CD4-positive, alpha-beta T cell treated with Interleukin-2 at 100 ng/mL for 4 hours (primary cell): Measurements from ENCODE around the gene ADGRL3.
"Not testable (repeated sequence)": the region's sequence is repeated elsewhere in the genome, so short reads cannot be mapped to it uniquely, and the experiment has no call there.

ENCODE experiments used
- DNase-seq: peaks from one replicate; pipeline ENCODE4 v3.0.0-alpha.2; 2020; ENCODE audit warnings: low spot score

ADGRL3 gene

DNA sequence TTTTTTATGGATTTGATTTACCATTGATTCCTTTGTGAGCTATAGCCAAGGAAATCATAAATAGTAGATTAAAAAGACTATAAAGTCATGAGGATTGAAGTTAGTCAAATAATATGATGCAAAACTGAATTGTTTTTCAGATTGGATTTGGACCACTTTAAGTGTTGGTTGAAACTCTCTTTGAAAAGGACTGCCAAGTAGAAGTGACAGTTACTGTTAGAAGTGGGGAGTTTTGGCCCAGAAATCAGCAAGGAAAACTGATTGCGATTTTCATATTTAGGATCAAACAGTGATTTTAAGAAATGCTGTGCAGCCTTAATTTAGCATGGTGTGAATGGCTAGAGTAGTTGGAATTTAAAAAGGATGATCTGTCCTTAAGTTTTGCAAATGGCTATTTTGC, 4.9 kb downstream of the ADGRL3 start:
- DNase-seq, result no peak

DNA sequence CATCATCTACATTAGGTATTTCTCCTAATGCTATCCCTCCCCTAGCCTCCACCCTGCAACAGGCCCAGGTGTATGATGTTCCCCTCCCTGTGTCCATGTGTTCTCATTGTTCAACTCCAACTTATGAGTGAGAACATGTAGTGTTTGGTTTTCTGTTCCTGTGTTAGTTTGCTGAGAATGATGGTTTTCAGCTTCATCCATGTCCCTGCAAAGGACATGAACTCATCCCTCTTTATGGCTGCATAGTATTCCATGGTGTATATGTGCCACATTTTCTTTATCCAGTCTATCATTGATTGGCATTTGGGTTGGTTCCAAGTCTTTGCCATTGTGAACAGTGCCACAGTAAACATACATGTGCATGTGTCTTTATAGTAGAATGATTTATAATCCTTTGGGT, 7.0 kb downstream of the ADGRL3 start:
- not testable (repeated sequence) for DNase-seq

DNA sequence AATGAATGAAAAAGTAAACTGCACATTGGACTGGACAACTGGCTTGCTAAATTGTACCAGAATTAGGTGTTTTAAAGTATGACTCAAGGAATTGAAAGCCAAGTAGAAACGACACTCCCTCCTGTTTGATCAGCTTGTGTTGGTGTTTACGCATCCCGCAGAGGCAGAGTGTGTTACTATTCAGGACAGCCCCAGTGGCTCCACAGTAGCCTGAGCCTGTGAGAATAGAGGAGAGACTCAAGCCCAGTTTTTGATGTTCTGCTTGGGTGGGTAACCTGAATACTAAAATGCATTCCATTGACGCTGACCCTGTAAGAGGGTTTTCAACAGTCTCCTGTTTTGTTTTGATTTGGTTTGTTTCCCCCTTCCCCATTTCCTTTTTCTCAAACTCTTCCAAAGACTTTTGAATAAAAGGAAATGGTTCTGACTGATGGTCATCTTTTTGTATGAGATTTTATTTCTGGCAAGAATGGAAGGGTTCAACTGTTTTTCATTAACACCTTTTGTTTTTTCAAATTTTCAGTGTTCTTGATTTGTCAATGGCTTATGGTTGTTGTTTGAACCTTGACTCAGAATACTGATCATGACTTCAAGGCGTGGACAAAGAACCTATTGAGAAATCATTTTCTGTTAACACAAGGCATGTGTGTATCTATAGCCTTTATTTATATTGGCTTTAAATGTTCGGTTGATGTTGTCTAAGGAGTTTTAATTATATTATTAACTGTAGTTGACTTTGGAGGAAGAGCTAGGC, 10.2 kb downstream of the ADGRL3 start:
- DNase-seq, result no peak

DNA sequence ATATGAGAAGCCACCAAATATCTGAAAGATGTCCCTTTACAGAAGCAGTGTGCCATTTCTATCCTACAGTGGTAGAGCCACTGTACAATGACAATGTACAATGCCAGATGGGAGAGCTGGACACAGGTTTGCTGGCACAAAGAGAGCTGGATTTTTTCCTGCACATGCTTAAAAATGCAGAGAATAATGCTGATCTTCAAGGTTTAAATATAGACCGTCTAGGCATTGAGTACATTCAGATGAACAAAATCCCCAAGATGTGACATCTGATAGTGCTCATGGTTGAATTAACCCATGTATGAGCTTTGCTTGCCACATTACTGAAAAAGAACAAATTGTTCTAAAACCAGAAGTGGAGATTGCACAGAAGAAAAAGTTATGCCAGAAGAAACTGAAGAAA, 11.7 kb downstream of the ADGRL3 start:
- DNase-seq, result no peak

GRCh38 chr4:61212788-61213187, 12.7 kb downstream of the ADGRL3 start:
- no peak for DNase-seq

DNA sequence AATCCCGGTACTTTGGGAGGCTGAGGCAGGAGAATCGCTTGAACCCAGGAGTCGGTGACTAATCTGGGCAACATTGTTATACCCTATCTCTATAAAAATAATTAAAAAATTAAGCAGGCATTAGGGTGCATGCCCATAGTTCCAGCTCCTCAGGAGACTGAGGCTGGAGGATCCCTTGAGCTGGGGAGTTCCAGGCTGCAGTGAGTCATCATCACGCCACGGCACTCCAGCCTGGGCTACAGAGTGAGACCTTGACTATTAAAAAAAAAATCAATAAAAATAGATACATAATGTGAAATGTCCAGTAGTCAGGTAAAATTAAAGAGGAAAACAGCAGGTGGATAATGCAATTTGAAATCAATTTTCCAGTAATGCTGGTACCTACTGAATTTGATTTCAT, 14.6 kb downstream of the ADGRL3 start:
- DNase-seq, result no peak

- DNase-seq, result no peak
Observed at GRCh38 chr4:61217222-61217621, 17.1 kb downstream of the ADGRL3 start.

DNA sequence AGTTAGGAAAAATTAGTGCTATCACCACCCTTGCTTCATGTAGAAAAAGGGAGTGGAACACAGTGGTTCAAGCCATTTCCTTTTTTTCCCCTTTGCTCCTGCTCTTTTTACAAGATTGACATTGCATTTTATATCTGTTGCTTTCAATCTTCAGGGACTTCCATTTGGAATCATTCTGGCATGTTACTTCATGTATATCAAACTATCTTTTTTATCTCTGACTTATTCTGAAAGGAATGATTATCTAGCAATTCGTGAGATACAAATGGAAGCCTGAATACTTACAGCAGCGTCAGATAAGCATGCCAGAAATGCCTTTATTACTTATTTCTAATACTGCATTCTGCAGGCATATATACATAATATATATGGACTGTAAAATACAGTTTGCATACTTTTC, 20.4 kb downstream of the ADGRL3 start:
- no peak for DNase-seq

DNA sequence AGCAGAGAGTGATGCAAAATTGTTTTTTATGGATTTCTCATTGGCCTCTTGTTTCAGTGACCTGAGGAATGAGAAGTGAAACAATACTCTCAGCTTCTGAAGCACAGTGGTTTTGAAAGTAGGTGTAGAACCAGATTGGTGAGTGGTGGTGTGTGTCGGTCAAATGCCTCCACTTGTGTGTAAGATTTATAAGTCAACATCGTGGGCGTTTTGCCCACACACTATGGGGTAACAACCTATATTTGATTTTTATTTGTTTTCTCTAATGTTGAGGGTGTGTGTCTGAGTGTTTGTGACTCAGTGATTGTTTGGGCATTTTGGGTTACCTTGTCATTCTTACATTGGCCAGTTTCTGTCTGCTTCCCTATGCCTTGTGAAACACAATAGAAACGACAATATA, 23.3 kb downstream of the ADGRL3 start:
- no peak for DNase-seq

GRCh38 chr4:61224573-61224972, 24.4 kb downstream of the ADGRL3 start:
- no peak for DNase-seq

- DNase-seq, result no peak
Observed at GRCh38 chr4:61225656-61226055, 25.5 kb downstream of the ADGRL3 start.

DNA sequence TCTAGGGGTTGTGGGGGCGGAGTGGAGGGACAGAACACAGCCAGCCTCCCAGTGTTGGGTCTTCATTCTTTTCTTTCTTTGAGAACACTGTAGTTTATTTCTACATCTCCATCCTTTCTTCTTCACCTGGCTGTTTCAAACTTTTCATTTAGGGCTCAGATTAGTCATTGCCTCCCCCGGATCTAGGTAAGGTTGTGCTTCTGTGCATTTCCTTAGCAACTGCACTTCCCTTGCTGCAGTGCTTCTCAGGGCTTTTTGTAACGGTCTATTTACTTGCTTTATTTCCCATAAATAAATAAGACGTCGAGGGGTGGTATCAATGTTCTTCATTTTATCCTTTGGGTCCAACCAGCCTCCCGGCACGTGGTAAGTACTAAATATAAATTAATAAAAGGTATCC, 31.3 kb downstream of the ADGRL3 start:
- DNase-seq, result no peak

GRCh38 chr4:61239250-61239649, 39.1 kb downstream of the ADGRL3 start:
- DNase-seq, result no peak

GRCh38 chr4:61243962-61244361, 43.8 kb downstream of the ADGRL3 start:
- no peak for DNase-seq

- no peak for DNase-seq
Observed at GRCh38 chr4:61245069-61245714, 45.1 kb downstream of the ADGRL3 start.

GRCh38 chr4:61246034-61246433, 45.9 kb downstream of the ADGRL3 start:
- DNase-seq, result no peak

GRCh38 chr4:61248705-61249104, 48.6 kb downstream of the ADGRL3 start:
- DNase-seq, result no peak

DNA sequence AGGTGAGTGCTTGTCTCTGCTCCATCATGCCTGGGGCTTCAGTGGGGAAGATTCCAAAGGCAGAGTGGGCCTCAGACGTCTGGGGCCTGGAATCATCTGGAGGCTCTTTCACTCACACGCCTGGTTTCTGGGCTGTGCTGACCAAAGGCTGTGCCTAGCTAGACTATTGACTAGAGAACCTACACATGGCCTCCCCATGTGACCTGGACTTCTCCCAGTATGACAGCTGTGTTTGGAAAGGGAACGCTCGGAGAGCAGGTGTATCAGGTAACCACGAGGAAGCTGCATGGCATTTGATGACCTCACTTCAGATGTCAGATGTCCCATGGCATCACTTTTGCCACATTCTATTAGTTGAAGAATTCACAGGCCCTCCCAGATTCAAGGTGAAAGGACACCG, 51.0 kb downstream of the ADGRL3 start:
- no peak for DNase-seq

DNA sequence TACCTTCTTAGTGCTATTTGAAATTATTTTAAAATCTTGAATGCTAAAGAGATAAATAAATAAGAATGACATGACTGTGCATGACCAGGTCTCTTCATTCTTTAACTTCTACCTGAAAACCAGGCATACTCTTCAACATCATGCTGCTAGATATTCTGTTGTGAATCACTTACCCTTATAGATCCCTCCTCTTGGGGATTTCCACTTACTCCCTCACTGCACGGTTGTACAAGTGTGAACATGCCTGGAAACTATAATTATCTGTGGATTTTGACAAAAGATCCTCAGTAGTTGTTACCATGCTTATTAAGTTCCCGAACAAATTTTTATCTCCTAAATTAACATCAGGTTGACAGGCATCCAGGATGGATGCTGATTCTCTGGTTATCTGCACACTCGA, 54.3 kb downstream of the ADGRL3 start:
- DNase-seq, result no peak

DNA sequence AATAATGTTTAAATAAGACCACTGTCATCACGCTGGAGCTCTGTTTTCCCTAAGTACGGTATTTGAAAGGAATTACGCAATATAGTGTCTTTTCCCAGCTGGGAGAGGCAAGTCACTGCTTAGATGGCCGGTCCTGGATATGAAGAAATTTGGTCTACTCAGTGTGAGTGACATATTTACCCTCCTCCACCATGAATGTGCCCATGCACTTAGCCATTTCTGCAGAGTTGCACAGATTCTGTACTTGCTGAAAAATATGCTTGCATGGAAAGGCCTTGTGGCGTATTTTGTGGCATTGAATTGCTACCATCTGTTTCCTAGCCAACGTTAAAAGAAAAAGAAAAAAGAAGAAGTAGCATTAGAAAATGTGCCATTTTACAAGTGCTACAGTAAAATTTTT, 73.1 kb downstream of the ADGRL3 start:
- no peak for DNase-seq

DNA sequence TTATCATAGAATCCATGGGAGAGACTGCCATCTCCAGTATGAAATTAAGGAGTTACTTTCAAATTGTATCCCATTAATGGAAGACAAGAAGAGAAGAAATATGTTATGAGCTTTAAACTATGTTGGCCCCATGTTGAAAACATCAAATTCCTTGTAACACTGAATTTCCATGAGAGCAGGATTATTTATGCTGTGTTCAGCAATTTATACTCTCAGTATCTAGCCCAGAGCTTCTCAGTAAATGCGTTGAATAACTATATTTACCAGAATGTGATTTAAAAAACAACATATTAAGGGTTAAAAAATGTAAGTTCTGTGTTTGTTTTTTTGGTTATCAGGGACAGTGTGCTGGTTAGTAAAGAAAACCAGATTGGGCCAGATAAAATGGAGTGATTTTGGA, 74.2 kb downstream of the ADGRL3 start:
- DNase-seq, result no peak

GRCh38 chr4:61275241-61275640, 75.1 kb downstream of the ADGRL3 start:
- DNase-seq, result no peak

DNA sequence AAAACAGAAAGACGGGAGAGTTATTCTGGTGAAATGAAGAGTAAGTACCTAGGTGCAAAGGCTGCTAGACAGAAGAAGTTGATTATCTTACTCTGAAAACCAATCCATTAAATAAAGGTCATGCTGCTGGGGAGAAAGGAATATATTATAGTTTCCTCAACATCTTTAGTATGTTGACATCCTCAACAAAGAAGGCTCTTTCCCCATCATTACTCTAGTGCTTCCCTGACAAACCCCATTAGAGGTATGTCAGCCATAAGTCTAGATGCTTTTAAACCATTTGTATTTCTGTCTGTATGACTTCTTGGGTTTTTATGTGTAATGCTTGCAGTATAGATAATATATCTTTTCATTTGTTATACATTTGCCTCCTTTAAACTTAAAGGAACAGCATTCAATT, 75.9 kb downstream of the ADGRL3 start:
- DNase-seq, result no peak
